NB4 (cell line): ENCODE data around the gene CPD.

Experiments
- CTCF ChIP-seq: IDR thresholded peaks from one replicate; pipeline ENCODE4 v1.5.1; 2012; ENCODE audit warnings: low read depth, low read length
- MYC ChIP-seq: IDR thresholded peaks from 2 replicates; pipeline ENCODE4 v1.6.1; 2011; ENCODE audit warnings: low read depth, low read length
- POLR2A ChIP-seq: IDR thresholded peaks from 2 replicates; pipeline ENCODE4 v1.6.1; 2011; ENCODE audit warnings: mild to moderate bottlenecking; ENCODE audit not compliant: insufficient read length; ENCODE audit errors: extremely low read depth
- TF ChIP-seq, protein P1 (sequence below): IDR thresholded peaks from 2 replicates; pipeline ENCODE4 v1.6.1; 2011; ENCODE audit warnings: low read depth, low read length

DNA sequence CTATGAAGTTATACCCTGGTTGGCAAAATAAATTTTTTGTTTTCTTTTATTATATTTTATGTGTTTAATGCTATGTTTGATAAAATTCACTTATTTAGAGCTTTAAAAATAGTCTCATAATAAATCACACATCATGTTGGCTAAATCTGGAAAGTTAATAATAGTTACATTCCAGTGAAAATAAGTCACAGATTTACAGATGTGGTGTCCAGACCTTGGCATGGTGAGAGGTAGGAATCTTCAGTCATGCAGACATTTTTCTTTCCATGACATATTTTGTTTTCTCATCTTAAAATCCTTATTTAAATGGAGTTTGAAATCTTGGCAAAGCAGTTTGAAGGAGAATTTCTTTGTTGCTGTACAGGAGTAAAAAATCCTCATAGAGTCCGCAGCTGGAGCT is 50.4 kb downstream of the CPD start:
- TF ChIP-seq, protein P1, sequence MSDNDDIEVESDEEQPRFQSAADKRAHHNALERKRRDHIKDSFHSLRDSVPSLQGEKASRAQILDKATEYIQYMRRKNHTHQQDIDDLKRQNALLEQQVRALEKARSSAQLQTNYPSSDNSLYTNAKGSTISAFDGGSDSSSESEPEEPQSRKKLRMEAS, result no peak
- TF ChIP-seq CTCF (no peak), POLR2A (no peak), MYC (no peak)
